ENCODE results near the gene TRPV3. TPM values are rescaled to one million over a fixed set of nuclear protein-coding genes. Genes with fewer than 3 reads are reported as not detected.

TRPV3 gene
- total RNA-seq, 1 experiment from 2014 or later: 0.35 TPM

DNA sequence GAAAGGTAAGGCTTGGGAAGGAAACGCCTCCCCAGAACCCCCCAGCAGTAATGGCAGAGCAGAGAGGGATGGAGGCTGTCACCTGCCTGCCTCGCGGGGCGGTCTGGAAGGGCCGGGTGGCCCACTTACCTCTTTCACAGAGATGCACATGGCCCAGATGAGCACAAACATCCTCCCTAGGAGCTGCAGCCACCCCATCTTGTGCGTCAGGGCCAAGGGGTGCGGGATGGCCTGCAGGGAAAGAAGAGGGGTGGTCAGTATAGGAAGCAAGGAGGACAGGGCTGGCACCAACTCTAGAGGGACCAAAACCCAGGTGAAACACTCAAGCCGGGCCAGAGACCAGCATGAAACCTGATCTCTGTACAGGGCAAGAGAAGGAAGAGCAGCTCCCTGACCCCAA, 29.7 kb downstream of the TRPV3 start:
- no peaks in the 10 kb centered on the region; the same call in 1 of the 2 replicates for H3K27me3 Mint-ChIP-seq (ENCODE audit: low read depth)
- no peak for DNase-seq (ENCODE audit: low spot score)
- no peak for ATAC-seq
- H3K4me3 Mint-ChIP-seq: no peak overlapping the region
- H3K4me1 Mint-ChIP-seq: peaks cover 23% of the 10 kb centered on the region
- no peaks in the 10 kb centered on the region; the same call in 1 of the 2 replicates for H3K9me3 Mint-ChIP-seq
- CTCF ChIA-PET: no interaction called here
- TF ChIP-seq ZNF532 (CRISPR knock-in tag; IDR thresholded peaks at IDR 0.05; ENCODE audit: borderline replicate concordance) (no peak), MYBL2 (CRISPR knock-in tag; IDR thresholded peaks at IDR 0.05) (no peak), TP53 (CRISPR knock-in tag; IDR thresholded peaks at IDR 0.05) (no peak), FOXJ3 (CRISPR knock-in tag; IDR thresholded peaks at IDR 0.05; ENCODE audit: borderline replicate concordance) (no peak), KAT7 (CRISPR knock-in tag; IDR thresholded peaks at IDR 0.05; ENCODE audit: borderline replicate concordance) (no peak), JAZF1 (CRISPR knock-in tag; IDR thresholded peaks at IDR 0.05) (no peak), ZNF317 (CRISPR knock-in tag; IDR thresholded peaks at IDR 0.05; ENCODE audit: borderline replicate concordance, low read depth) (no peak), AR (CRISPR knock-in tag; IDR thresholded peaks at IDR 0.05) (no peak), ZMAT4 (CRISPR knock-in tag; IDR thresholded peaks at IDR 0.05) (no peak), HMGA2 (CRISPR knock-in tag; IDR thresholded peaks at IDR 0.05) (no peak), IRF2 (CRISPR knock-in tag; IDR thresholded peaks at IDR 0.05; ENCODE audit: borderline replicate concordance, low read depth) (no peak), CREB1 (CRISPR knock-in tag; IDR thresholded peaks at IDR 0.05) (no peak), NR3C1 (CRISPR knock-in tag; conservative IDR thresholded peaks at IDR 0.05; ENCODE audit: low read depth) (no peak), ZNF416 (CRISPR knock-in tag; IDR thresholded peaks at IDR 0.05) (no peak), PRDM15 (CRISPR knock-in tag; IDR thresholded peaks at IDR 0.05) (no peak), ZNF281 (CRISPR knock-in tag; IDR thresholded peaks at IDR 0.05) (no peak), ESRRA (CRISPR knock-in tag; IDR thresholded peaks at IDR 0.05; ENCODE audit: borderline replicate concordance) (no peak)
- TF ChIP-seq, protein P1, sequence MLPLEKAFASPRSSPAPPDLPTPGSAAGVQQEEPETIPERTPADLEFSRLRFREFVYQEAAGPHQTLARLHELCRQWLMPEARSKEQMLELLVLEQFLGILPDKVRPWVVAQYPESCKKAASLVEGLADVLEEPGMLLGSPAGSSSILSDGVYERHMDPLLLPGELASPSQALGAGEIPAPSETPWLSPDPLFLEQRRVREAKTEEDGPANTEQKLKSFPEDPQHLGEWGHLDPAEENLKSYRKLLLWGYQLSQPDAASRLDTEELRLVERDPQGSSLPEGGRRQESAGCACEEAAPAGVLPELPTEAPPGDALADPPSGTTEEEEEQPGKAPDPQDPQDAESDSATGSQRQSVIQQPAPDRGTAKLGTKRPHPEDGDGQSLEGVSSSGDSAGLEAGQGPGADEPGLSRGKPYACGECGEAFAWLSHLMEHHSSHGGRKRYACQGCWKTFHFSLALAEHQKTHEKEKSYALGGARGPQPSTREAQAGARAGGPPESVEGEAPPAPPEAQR (CRISPR knock-in tag; IDR thresholded peaks at IDR 0.05): no peak
- TF ChIP-seq, protein P2, sequence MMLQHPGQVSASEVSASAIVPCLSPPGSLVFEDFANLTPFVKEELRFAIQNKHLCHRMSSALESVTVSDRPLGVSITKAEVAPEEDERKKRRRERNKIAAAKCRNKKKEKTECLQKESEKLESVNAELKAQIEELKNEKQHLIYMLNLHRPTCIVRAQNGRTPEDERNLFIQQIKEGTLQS (CRISPR knock-in tag; conservative IDR thresholded peaks at IDR 0.05): no peak
- TF ChIP-seq, protein P3, sequence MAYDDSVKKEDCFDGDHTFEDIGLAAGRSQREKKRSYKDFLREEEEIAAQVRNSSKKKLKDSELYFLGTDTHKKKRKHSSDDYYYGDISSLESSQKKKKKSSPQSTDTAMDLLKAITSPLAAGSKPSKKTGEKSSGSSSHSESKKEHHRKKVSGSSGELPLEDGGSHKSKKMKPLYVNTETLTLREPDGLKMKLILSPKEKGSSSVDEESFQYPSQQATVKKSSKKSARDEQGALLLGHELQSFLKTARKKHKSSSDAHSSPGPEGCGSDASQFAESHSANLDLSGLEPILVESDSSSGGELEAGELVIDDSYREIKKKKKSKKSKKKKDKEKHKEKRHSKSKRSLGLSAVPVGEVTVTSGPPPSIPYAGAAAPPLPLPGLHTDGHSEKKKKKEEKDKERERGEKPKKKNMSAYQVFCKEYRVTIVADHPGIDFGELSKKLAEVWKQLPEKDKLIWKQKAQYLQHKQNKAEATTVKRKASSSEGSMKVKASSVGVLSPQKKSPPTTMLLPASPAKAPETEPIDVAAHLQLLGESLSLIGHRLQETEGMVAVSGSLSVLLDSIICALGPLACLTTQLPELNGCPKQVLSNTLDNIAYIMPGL (CRISPR knock-in tag; IDR thresholded peaks at IDR 0.05): no peak
- POLR2A ChIA-PET: no interaction called here
- no peak overlapping the region for H3K27ac Mint-ChIP-seq
- no peaks in the 10 kb centered on the region for H3K36me3 Mint-ChIP-seq
